K562 (cell line): ENCODE results near the gene TTC9B. TPM values are rescaled to one million over a fixed set of nuclear protein-coding genes. Genes with fewer than 3 reads are reported as not detected.
A peak's percentile ranks its signal among the peaks of the same experiment; 100 is the strongest.

ENCODE experiments used
- BHLHE40 ChIP-seq: IDR thresholded peaks from 2 replicates; pipeline ENCODE4 v1.6.1; 2011; ENCODE audit warnings: low read length, improper control_type of control experiment
- COPS2 ChIP-seq: fragments of 450-650 bp; conservative IDR thresholded peaks from 2 replicates; pipeline ENCODE4 v1.6.1; 2016; ENCODE audit warnings: mild to moderate bottlenecking, moderate library complexity
- EP300 ChIP-seq: IDR thresholded peaks from 2 replicates; pipeline ENCODE4 v1.6.1; 2012; ENCODE audit warnings: low read length, improper control_type of control experiment
- FIP1L1 ChIP-seq: fragments of 200-400 bp; formaldehyde crosslinking; IDR thresholded peaks from 2 replicates; pipeline ENCODE4 v1.6.1; 2018; ENCODE audit warnings: mild to moderate bottlenecking, low read depth, low read length; ENCODE audit not compliant: poor library complexity, severe bottlenecking
- FOSL1 ChIP-seq: fragments of 200-800 bp; sonication (Bioruptor generic); conservative IDR thresholded peaks from 2 replicates; pipeline ENCODE4 v1.6.1; 2016; ENCODE audit warnings: missing genetic modification characterization, missing compliant biosample characterization
- FOXA1 ChIP-seq: fragments of 450-650 bp; IDR thresholded peaks from 2 replicates; pipeline ENCODE4 v1.6.1; 2016; ENCODE audit warnings: mild to moderate bottlenecking, borderline replicate concordance
- HDAC1 ChIP-seq, 2 experiments: fragments of 450-650 bp; IDR thresholded peaks; 2 replicates each; pipeline ENCODE4 v1.6.1; 2016 to 2017; ENCODE audit warnings: inconsistent platforms in 1 of 2, mild to moderate bottlenecking in 1 of 2, moderate library complexity in 1 of 2
- HDAC6 ChIP-seq: IDR thresholded peaks from 2 replicates; pipeline ENCODE4 v1.6.1; 2012; ENCODE audit warnings: low read depth, mild to moderate bottlenecking, control low read depth, inconsistent platforms, low read length, moderate library complexity
- HNRNPH1 ChIP-seq: fragments of 200-400 bp; formaldehyde crosslinking; optimal IDR thresholded peaks from 2 replicates; pipeline ENCODE3; 2017; ENCODE audit warnings: low read depth, mild to moderate bottlenecking, low read length, moderate library complexity
- ID3 ChIP-seq, 2 experiments: fragments of 250-450 bp in 1 of 2; fragments of 450-650 bp in 1 of 2; sonication (Bioruptor Pico) in 1 of 2; IDR thresholded peaks; 2 replicates each; pipeline versions ENCODE4 v1.6.1 to v1.8.0; 2016 to 2021; ENCODE audit warnings: mild to moderate bottlenecking in 2 of 2, moderate library complexity in 2 of 2, missing compliant biosample characterization in 1 of 2, missing genetic modification characterization in 1 of 2
- IRF1 ChIP-seq: sonication (generic); formaldehyde crosslinking; IDR thresholded peaks from 2 replicates; pipeline ENCODE4 v1.8.0; 2022; ENCODE audit warnings: missing genetic modification reagents, mild to moderate bottlenecking, borderline replicate concordance
- KDM2B ChIP-seq: fragments of 250-450 bp; sonication (Bioruptor Pico); IDR thresholded peaks from 2 replicates; pipeline ENCODE4 v1.8.0; 2021; ENCODE audit warnings: mild to moderate bottlenecking, moderate library complexity
- MAFK ChIP-seq: IDR thresholded peaks from 2 replicates; pipeline ENCODE4 v1.6.1; 2011; ENCODE audit warnings: low read length, improper control_type of control experiment
- RBM25 ChIP-seq: fragments of 200-400 bp; formaldehyde crosslinking; IDR thresholded peaks from 2 replicates; pipeline ENCODE4 v1.6.1; 2018; ENCODE audit warnings: low read length, low read depth, moderate library complexity; ENCODE audit not compliant: severe bottlenecking
- RNF2 ChIP-seq: sonication (generic); IDR thresholded peaks from 2 replicates; pipeline ENCODE4 v1.6.1; 2016
- RNF219 ChIP-seq: fragments of 250-450 bp; sonication (Bioruptor Pico); IDR thresholded peaks from 2 replicates; pipeline ENCODE4 v1.5.0; 2022; ENCODE audit warnings: mild to moderate bottlenecking
- SMARCB1 ChIP-seq: IDR thresholded peaks from 2 replicates; pipeline ENCODE4 v1.6.1; 2011; ENCODE audit warnings: improper control_type of control experiment, low read depth; ENCODE audit not compliant: insufficient read length
- USF1 ChIP-seq: sonication (generic); formaldehyde crosslinking; IDR thresholded peaks from 2 replicates; pipeline ENCODE4 v1.9.0; 2022; ENCODE audit warnings: mild to moderate bottlenecking, missing genetic modification reagents
- ZC3H11A ChIP-seq: IDR thresholded peaks from 2 replicates; pipeline ENCODE4 v1.6.1; 2012; ENCODE audit warnings: low read depth, low read length, improper control_type of control experiment
- ZNF277 ChIP-seq: fragments of 250-450 bp; sonication (Bioruptor Pico); IDR thresholded peaks from 2 replicates; pipeline ENCODE4 v1.8.0; 2022; ENCODE audit warnings: inconsistent platforms, mild to moderate bottlenecking, moderate library complexity, borderline replicate concordance
- ZNF408 ChIP-seq: fragments of 250-450 bp; sonication (Bioruptor Pico); IDR thresholded peaks from 2 replicates; pipeline ENCODE4 v1.4.0; 2020; ENCODE audit warnings: low read depth, mild to moderate bottlenecking, moderate library complexity
- ZNF511 ChIP-seq: sonication (generic); formaldehyde crosslinking; IDR thresholded peaks from 2 replicates; pipeline ENCODE4 v1.8.0; 2022; ENCODE audit warnings: mild to moderate bottlenecking, missing genetic modification reagents
- ZSCAN32 ChIP-seq: fragments of 450-650 bp; formaldehyde crosslinking; IDR thresholded peaks from 2 replicates; pipeline ENCODE4 v1.4.0; 2020; ENCODE audit warnings: mild to moderate bottlenecking, moderate library complexity
- polyA plus RNA-seq, 8 experiments: library from polyadenylated mRNA; depleted of rRNA in 4 of 8; stranded (reverse) in 5 of 8; unstranded in 3 of 8; fragments of >200 nt; fragmentation: Nextera tagmentation in 2 of 8; fragmentation: Illumina TruSeq in 1 of 8; extraction: Ambion mirVana in 2 of 8; extraction: Trizol in 1 of 8; gene quantifications; 2 replicates each; pipeline versions ENCODE4 v1.2.1 to v1.2.3, GENCODE V29; 2011 to 2014; ENCODE audit warnings: inconsistent platforms in 1 of 8, missing spikeins in 1 of 8
- total RNA-seq, 7 experiments: library from RNA; depleted of rRNA in 6 of 7; stranded (reverse); fragments of >200 nt in 6 of 7; fragmentation: Illumina TruSeq in 2 of 7; extraction: Trizol in 2 of 7; gene quantifications; 2 replicates each; pipeline versions ENCODE4 v1.2.1 to v1.2.3, GENCODE V29; 2011 to 2021; ENCODE audit warnings: low replicate concordance in 1 of 7

TTC9B gene
- total and polyA plus RNA-seq, 9 of the 15 experiments (the other 6 are each of a cell fraction or from before 2014, with no cell fraction given): 0.06 to 0.14 TPM; not detected in 7

GRCh38 chr19:40219721-40220276, 1.6 kb upstream of the TTC9B start (continued):
- TF ChIP-seq KDM2B (CRISPR knock-in tag): no peak
- TF ChIP-seq RNF219 (CRISPR knock-in tag): no peak
- peak; percentile 40; the same call in 1 of the 2 replicates for TF ChIP-seq EP300
- no peak for TF ChIP-seq ZSCAN32 (CRISPR knock-in tag)
- no peak for TF ChIP-seq COPS2
- no peak for TF ChIP-seq ZNF511
- TF ChIP-seq BHLHE40: peak; percentile 65
- peak; percentile 41 for TF ChIP-seq MAFK
- no peak for TF ChIP-seq FIP1L1
- TF ChIP-seq ZNF277 (CRISPR knock-in tag): no peak
- TF ChIP-seq ID3 (CRISPR knock-in tag; IDR thresholded peaks at IDR 0.05): no peak
- no peak for TF ChIP-seq ID3 (tag; IDR thresholded peaks at IDR 0.05)
- no peak for TF ChIP-seq ZNF408 (CRISPR knock-in tag)
- no peak for TF ChIP-seq SMARCB1
- no peak for TF ChIP-seq HDAC6
- TF ChIP-seq RBM25: no peak
- no peak for TF ChIP-seq RNF2
- TF ChIP-seq USF1: peak; percentile 81
- TF ChIP-seq IRF1 (CRISPR knock-in tag): no peak
- TF ChIP-seq HDAC1 (IDR thresholded peaks at IDR 0.05): no peak
- no peak for TF ChIP-seq HNRNPH1
- TF ChIP-seq FOXA1: no peak
- TF ChIP-seq FOSL1: peak; percentile 97
- no peak for TF ChIP-seq ZC3H11A
